Neural progenitor cell (in vitro differentiated cells): Measurements from ENCODE around the gene ZNF746.

ENCODE experiments used
- EZH2phosphoT487 ChIP-seq: fragments of 200-600 bp; sonication (generic); IDR thresholded peaks from 2 replicates; pipeline ENCODE4 v1.6.1; 2017; ENCODE audit warnings: antibody characterized with exemption
- TF ChIP-seq, protein P1 (sequence below): fragments of 200-600 bp; sonication (generic); IDR thresholded peaks from 2 replicates; pipeline ENCODE4 v1.5.1; 2017; ENCODE audit warnings: antibody characterized with exemption, mild to moderate bottlenecking

DNA sequence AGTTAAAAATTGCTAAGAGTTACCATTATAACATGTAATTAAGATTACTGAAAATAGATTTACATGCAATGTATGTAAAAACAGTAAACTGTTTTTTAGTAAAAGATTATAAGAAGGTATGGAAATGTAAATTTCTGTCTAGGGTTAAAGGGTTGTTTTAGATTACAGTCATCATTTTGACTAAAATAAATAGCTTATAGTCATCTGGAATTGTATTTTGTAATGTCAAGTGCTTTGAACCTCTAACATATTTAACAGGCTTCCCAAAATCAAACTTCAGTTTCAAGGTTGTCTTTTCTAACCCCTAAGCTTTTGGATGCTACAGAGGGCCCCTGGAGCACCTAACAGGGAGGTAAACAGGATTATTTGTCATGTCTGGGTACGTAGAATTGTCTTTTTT is 35.0 kb upstream of the ZNF746 start:
- TF ChIP-seq, protein P1, sequence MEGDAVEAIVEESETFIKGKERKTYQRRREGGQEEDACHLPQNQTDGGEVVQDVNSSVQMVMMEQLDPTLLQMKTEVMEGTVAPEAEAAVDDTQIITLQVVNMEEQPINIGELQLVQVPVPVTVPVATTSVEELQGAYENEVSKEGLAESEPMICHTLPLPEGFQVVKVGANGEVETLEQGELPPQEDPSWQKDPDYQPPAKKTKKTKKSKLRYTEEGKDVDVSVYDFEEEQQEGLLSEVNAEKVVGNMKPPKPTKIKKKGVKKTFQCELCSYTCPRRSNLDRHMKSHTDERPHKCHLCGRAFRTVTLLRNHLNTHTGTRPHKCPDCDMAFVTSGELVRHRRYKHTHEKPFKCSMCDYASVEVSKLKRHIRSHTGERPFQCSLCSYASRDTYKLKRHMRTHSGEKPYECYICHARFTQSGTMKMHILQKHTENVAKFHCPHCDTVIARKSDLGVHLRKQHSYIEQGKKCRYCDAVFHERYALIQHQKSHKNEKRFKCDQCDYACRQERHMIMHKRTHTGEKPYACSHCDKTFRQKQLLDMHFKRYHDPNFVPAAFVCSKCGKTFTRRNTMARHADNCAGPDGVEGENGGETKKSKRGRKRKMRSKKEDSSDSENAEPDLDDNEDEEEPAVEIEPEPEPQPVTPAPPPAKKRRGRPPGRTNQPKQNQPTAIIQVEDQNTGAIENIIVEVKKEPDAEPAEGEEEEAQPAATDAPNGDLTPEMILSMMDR, result no peak
- TF ChIP-seq EZH2phosphoT487, result no peak
